ENCODE measurements around the gene KRT15. TPM values are rescaled to one million over a fixed set of nuclear protein-coding genes. Genes with fewer than 3 reads are reported as not detected.

The KRT15 gene
- total RNA-seq, 4 donors from 2014 or later, result 802 to 1,380 (median 1,140) TPM

GRCh38 chr17:41504246-41504977 is 14.3 kb downstream of the KRT15 start:
- intact Hi-C loops (cut with DNase I; ENCODE audit: low total_unique reads), result no loop called here
- no peak for DNase-seq (ENCODE audit: low spot score in 2 of 2)
- no peak for TF ChIP-seq CTCF (IDR thresholded peaks at IDR 0.05)
- no peak overlapping the region for H3K4me3 ChIP-seq (ENCODE audit: low read depth, poor library complexity, severe bottlenecking)
- 53 to 58% methylated on average over 8 of the region's 8 CpGs for WGBS, 2 donors

GRCh38 chr17:41503202-41503601 is 15.5 kb downstream of the KRT15 start:
- WGBS, 2 donors, result 84 to 91% methylated on average over 9 of the region's 9 CpGs
- DNase-seq (ENCODE audit: low spot score in 2 of 2), result no peak
- intact Hi-C loops (cut with DNase I; ENCODE audit: low total_unique reads), result no loop called here
- no peak overlapping the region for H3K4me3 ChIP-seq (ENCODE audit: low read depth, poor library complexity, severe bottlenecking)
- no peak for TF ChIP-seq CTCF (IDR thresholded peaks at IDR 0.05)
- no peak for TF ChIP-seq POLR2A (IDR thresholded peaks at IDR 0.05)

GRCh38 chr17:41500131-41500911 is 18.4 kb downstream of the KRT15 start:
- H3K4me3 ChIP-seq (ENCODE audit: low read depth, poor library complexity, severe bottlenecking), result no peak overlapping the region
- WGBS, 2 donors, result 66 to 69% methylated on average over 15 of the region's 15 CpGs

GRCh38 chr17:41499714-41500113 is 19.0 kb downstream of the KRT15 start:
- TF ChIP-seq CTCF (IDR thresholded peaks at IDR 0.05) (no peak), POLR2A (IDR thresholded peaks at IDR 0.05) (no peak)
- 84 to 87% methylated on average over 5 of the region's 5 CpGs for WGBS, 2 donors
- intact Hi-C loops (cut with DNase I; ENCODE audit: low total_unique reads), result no loop called here
- no peak for DNase-seq (ENCODE audit: low spot score in 2 of 2)
- no peak overlapping the region for H3K4me3 ChIP-seq (ENCODE audit: low read depth, poor library complexity, severe bottlenecking)

More at GRCh38 chr17:41500131-41500911, 18.4 kb downstream of the KRT15 start:
- TF ChIP-seq POLR2A (IDR thresholded peaks at IDR 0.05), result no peak
- no peak for TF ChIP-seq CTCF (IDR thresholded peaks at IDR 0.05)
- intact Hi-C loops (cut with DNase I; ENCODE audit: low total_unique reads), result no loop called here
- no peak for DNase-seq (ENCODE audit: low spot score in 2 of 2)

- intact Hi-C loops (cut with DNase I; ENCODE audit: low total_unique reads), result no loop called here
- DNase-seq (ENCODE audit: low spot score in 2 of 2), result no peak
- no peak overlapping the region for H3K4me3 ChIP-seq (ENCODE audit: low read depth, poor library complexity, severe bottlenecking)
- no peak for TF ChIP-seq POLR2A (IDR thresholded peaks at IDR 0.05)
- no peak for TF ChIP-seq CTCF (IDR thresholded peaks at IDR 0.05)
- 58 to 67% methylated on average over 6 of the region's 6 CpGs for WGBS, 2 donors
Measured at GRCh38 chr17:41498276-41498675, 20.4 kb downstream of the KRT15 start.

Measured in lower leg skin (tissue), 4 donors.